ENCODE data around the gene FOXP1.

GRCh38 chr3:71163198-71163918, 420.2 kb downstream of the FOXP1 start:
- TF ChIP-seq CTCF (conservative IDR thresholded peaks at IDR 0.05; ENCODE audit: low read depth, low read length) (no peak), EZH2 (IDR thresholded peaks at IDR 0.05; ENCODE audit: borderline replicate concordance, low read depth, low read length, poor library complexity, severe bottlenecking) (no peak)
